ENCODE data around the gene NFATC1. TPM values are rescaled to one million over a fixed set of nuclear protein-coding genes. Genes with fewer than 3 reads are reported as not detected.

NFATC1 gene
- polyA plus RNA-seq, 1 donor from 2014 or later, result 0.37 TPM

- TF ChIP-seq EP300 (conservative IDR thresholded peaks at IDR 0.05; ENCODE audit: poor library complexity, severe bottlenecking) (no peak), EZH2 (IDR thresholded peaks at IDR 0.05; ENCODE audit: borderline replicate concordance, insufficient read depth, low read length, poor library complexity, severe bottlenecking) (no peak)
Measured at GRCh38 chr18:79484661-79485621, 89.2 kb downstream of the NFATC1 start (continued).

- H3K4me2 ChIP-seq (ENCODE audit: low read length), result no peak overlapping the region
- no peaks in the 10 kb centered on the region for H3K27me3 ChIP-seq (ENCODE audit: insufficient read depth, low read depth, low read length)
- no peak overlapping the region for H3K9ac ChIP-seq (ENCODE audit: low read length)
- no peaks in the 10 kb centered on the region for H3K79me2 ChIP-seq (replicated peaks; ENCODE audit: insufficient read depth, low read length)
- H3K9me3 ChIP-seq (ENCODE audit: low read length), result no peaks in the 10 kb centered on the region
- H2AFZ ChIP-seq (ENCODE audit: low read depth, low read length), result no peak overlapping the region
- no peaks in the 10 kb centered on the region for H4K20me1 ChIP-seq (ENCODE audit: insufficient read depth)
- no peak overlapping the region for H3K4me3 ChIP-seq (ENCODE audit: low read length)
- no peaks in the 10 kb centered on the region for H3F3A ChIP-seq (ENCODE audit: insufficient read depth, low read length, poor library complexity, severe bottlenecking)
- H3K36me3 ChIP-seq (ENCODE audit: insufficient read depth, low read length), result no peaks in the 10 kb centered on the region
- no peak overlapping the region for H3K27ac ChIP-seq (ENCODE audit: low read length)
- TF ChIP-seq CTCF (IDR thresholded peaks at IDR 0.05; ENCODE audit: poor library complexity, severe bottlenecking) (no peak), POLR2AphosphoS5 (IDR thresholded peaks at IDR 0.05) (no peak), EZH2 (IDR thresholded peaks at IDR 0.05; ENCODE audit: borderline replicate concordance, insufficient read depth, low read length, poor library complexity, severe bottlenecking) (no peak), REST (IDR thresholded peaks at IDR 0.05; ENCODE audit: borderline replicate concordance) (no peak), RAD21 (conservative IDR thresholded peaks at IDR 0.05) (no peak), MXI1 (conservative IDR thresholded peaks at IDR 0.05; ENCODE audit: poor library complexity, severe bottlenecking) (no peak), SMC3 (conservative IDR thresholded peaks at IDR 0.05; ENCODE audit: poor library complexity) (no peak)
- no peaks in the 10 kb centered on the region for H3K9me2 ChIP-seq (ENCODE audit: insufficient read depth, low read length)
Measured at GRCh38 chr18:79485788-79486355, 90.1 kb downstream of the NFATC1 start.
